ENCODE measurements around the gene FAM89B.

Gene FAM89B

DNA sequence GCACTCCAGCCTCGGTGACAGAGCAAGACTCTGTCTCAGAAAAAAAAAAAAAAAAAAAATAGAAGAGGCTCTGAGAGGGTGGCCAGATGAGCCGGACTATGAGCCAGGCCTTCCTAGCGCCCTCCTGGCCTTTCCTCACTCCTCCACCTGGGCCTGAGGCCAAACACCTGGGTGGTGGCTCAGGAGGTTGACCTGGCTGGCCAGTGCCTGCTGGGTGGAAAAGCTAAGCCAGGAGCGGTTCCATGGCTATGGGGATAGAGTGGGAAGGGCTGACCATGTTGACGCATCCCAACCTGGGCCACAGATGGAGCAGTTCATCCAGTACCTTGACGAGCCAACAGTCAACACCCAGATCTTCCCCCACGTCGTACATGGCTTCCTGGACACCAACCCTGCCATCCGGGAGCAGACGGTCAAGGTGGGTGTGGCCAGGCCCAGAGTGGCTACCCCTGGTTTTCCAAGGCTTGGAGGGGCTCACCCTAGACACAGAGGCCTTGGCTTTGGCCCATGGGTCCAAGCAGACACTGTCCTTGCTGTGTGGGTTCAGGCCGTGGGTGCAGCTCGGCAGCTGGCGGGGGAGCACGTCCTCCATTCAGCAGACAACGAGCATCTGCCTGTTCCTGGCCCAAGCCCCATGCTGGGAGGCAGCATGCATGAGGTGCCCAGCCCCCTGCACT, 39.8 kb upstream of the FAM89B start:
- H4K8ac ChIP-seq (ENCODE audit: low read depth, low read length), result no peak overlapping the region

DNA sequence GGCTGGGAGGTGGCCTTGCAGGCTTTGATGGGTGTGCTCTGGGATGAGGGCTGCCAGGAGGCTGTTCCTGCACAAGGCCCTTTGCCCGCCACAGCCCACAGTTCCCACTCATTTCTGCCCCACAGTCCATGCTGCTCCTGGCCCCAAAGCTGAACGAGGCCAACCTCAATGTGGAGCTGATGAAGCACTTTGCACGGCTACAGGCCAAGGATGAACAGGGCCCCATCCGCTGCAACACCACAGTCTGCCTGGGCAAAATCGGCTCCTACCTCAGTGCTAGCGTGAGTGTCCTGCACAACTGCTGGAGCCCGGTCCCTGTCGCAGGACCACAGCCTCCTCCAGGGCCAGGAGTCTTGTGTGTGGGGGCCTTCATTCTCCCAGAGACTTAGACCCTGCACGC, 37.2 kb upstream of the FAM89B start:
- H4K5ac ChIP-seq (ENCODE audit: low read length), result no peak overlapping the region
- no peak for DNase-seq
- H2BK5ac ChIP-seq (ENCODE audit: low read length), result no peak overlapping the region
- H3K23ac ChIP-seq (ENCODE audit: low read length), result no peak overlapping the region
- H3K9ac ChIP-seq (ENCODE audit: low read length), result no peak overlapping the region
- no peaks in the 10 kb centered on the region for H3K79me2 ChIP-seq (ENCODE audit: control insufficient read depth, insufficient read depth, low read length)
- H2AK5ac ChIP-seq (ENCODE audit: low read length), result no peak overlapping the region
- no peak overlapping the region for H3K18ac ChIP-seq (ENCODE audit: low read length)
- H3K27me3 ChIP-seq (ENCODE audit: insufficient read depth, low read length, poor library complexity), result no peaks in the 10 kb centered on the region
- no peak overlapping the region for H2BK120ac ChIP-seq (ENCODE audit: low read depth, low read length)
- no peaks in the 10 kb centered on the region for H3K79me1 ChIP-seq (ENCODE audit: low read length)
- no peak overlapping the region for H4K8ac ChIP-seq (ENCODE audit: low read depth, low read length)
- no peaks in the 10 kb centered on the region for H3K4me1 ChIP-seq (ENCODE audit: control insufficient read depth, low read depth, low read length)
- no peak overlapping the region for H3K4me3 ChIP-seq (ENCODE audit: low read length)
- no CpG with 5 or more reads among the region's 9 CpGs for WGBS (ENCODE audit: extremely low coverage, insufficient coverage, low lambda C conversion rate)
- peaks cover 14% of the 10 kb centered on the region for H3K36me3 ChIP-seq (ENCODE audit: control insufficient read depth, insufficient read depth, low read length)
- no peak overlapping the region for H3K56ac ChIP-seq (ENCODE audit: low read length)
- no peak overlapping the region for H3K4ac ChIP-seq (ENCODE audit: low read depth, low read length)
- H2BK15ac ChIP-seq (replicated peaks; ENCODE audit: low read depth), result no peak overlapping the region
- H3K4me2 ChIP-seq (ENCODE audit: low read length), result no peak overlapping the region
- H3K27ac ChIP-seq (ENCODE audit: low read depth, low read length), result no peak overlapping the region

More for the DNA sequence above, 39.8 kb upstream of the FAM89B start:
- H3K4me3 ChIP-seq (ENCODE audit: low read length), result no peak overlapping the region
- WGBS (ENCODE audit: extremely low coverage, insufficient coverage, low lambda C conversion rate), result no CpG with 5 or more reads among the region's 15 CpGs
- no peak overlapping the region for H4K5ac ChIP-seq (ENCODE audit: low read length)
- no peak overlapping the region for H3K23ac ChIP-seq (ENCODE audit: low read length)
- no peak for DNase-seq
- H3K4me1 ChIP-seq (ENCODE audit: control insufficient read depth, low read depth, low read length), result no peaks in the 10 kb centered on the region
- H3K79me1 ChIP-seq (ENCODE audit: low read length), result no peaks in the 10 kb centered on the region
- H3K9ac ChIP-seq (ENCODE audit: low read length), result no peak overlapping the region
- no peak overlapping the region for H3K4me2 ChIP-seq (ENCODE audit: low read length)
- H2BK15ac ChIP-seq (replicated peaks; ENCODE audit: low read depth), result no peak overlapping the region
- H3K79me2 ChIP-seq (ENCODE audit: control insufficient read depth, insufficient read depth, low read length), result no peaks in the 10 kb centered on the region
- no peaks in the 10 kb centered on the region for H3K27me3 ChIP-seq (ENCODE audit: insufficient read depth, low read length, poor library complexity)
- H2BK5ac ChIP-seq (ENCODE audit: low read length), result no peak overlapping the region
- no peak overlapping the region for H3K4ac ChIP-seq (ENCODE audit: low read depth, low read length)
- H3K36me3 ChIP-seq (ENCODE audit: control insufficient read depth, insufficient read depth, low read length), result peaks cover 14% of the 10 kb centered on the region
- no peak overlapping the region for H3K56ac ChIP-seq (ENCODE audit: low read length)
- H2BK120ac ChIP-seq (ENCODE audit: low read depth, low read length), result no peak overlapping the region
- H3K18ac ChIP-seq (ENCODE audit: low read length), result no peak overlapping the region
- no peak overlapping the region for H3K27ac ChIP-seq (ENCODE audit: low read depth, low read length)
- H2AK5ac ChIP-seq (ENCODE audit: low read length), result no peak overlapping the region

DNA sequence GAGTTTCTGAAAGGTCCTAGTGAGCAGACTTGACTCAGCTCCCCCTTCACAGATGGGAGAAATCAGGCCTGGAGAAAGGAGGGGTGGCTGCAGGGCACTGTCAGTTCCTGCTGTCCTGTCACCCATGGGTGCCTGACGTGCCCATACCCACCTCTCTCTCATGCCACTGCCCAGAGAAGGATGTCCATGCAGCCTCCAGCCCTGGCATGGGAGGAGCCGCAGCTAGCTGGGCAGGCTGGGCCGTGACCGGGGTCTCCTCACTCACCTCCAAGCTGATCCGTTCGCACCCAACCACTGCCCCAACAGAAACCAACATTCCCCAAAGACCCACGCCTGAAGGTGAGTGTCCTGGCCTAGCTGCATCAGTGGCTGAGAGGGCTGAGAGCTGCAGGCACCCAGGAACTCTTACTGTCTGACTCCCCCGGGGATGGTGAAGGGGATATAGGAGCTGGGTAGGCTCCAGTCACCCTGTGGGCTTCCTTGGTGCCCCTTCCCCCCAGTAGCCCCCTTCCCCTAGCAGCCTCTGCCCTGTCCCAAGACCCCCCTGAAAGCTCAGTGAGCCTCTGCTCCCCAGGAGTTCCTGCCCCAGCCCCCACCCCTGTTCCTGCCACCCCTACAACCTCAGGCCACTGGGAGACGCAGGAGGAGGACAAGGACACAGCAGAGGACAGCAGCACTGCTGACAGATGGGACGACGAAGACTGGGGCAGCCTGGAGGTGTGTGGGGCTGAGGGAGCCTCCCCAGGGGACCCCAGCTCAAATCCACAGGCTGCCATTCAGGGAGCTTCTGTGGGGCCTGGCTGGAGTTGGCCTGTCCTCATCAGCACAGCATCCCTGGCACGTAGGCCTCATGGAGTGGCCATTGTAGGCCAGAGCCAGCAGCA, 35.7 kb upstream of the FAM89B start:
- Histone ChIP-seq H4K8ac (ENCODE audit: low read depth, low read length) (no peak overlapping the region), H3K23ac (ENCODE audit: low read length) (no peak overlapping the region), H2BK5ac (ENCODE audit: low read length) (no peak overlapping the region), H3K79me2 (ENCODE audit: control insufficient read depth, insufficient read depth, low read length) (no peaks in the 10 kb centered on the region), H3K27ac (ENCODE audit: low read depth, low read length) (no peak overlapping the region), H2BK15ac (replicated peaks; ENCODE audit: low read depth) (no peak overlapping the region), H3K27me3 (ENCODE audit: insufficient read depth, low read length, poor library complexity) (no peaks in the 10 kb centered on the region), H3K4ac (ENCODE audit: low read depth, low read length) (no peak overlapping the region), H3K9ac (ENCODE audit: low read length) (no peak overlapping the region), H2AK5ac (ENCODE audit: low read length) (no peak overlapping the region), H3K18ac (ENCODE audit: low read length) (no peak overlapping the region), H3K56ac (ENCODE audit: low read length) (no peak overlapping the region), H4K5ac (ENCODE audit: low read length) (no peak overlapping the region), H2BK120ac (ENCODE audit: low read depth, low read length) (no peak overlapping the region), H3K36me3 (ENCODE audit: control insufficient read depth, insufficient read depth, low read length) (peaks cover 11% of the 10 kb centered on the region), H3K4me3 (ENCODE audit: low read length) (no peak overlapping the region), H3K79me1 (ENCODE audit: low read length) (no peaks in the 10 kb centered on the region), H3K4me2 (ENCODE audit: low read length) (no peak overlapping the region), H3K4me1 (ENCODE audit: control insufficient read depth, low read depth, low read length) (peaks cover 3% of the 10 kb centered on the region)
- WGBS (ENCODE audit: extremely low coverage, insufficient coverage, low lambda C conversion rate), result no CpG with 5 or more reads among the region's 12 CpGs
- DNase-seq, result no peak

DNA sequence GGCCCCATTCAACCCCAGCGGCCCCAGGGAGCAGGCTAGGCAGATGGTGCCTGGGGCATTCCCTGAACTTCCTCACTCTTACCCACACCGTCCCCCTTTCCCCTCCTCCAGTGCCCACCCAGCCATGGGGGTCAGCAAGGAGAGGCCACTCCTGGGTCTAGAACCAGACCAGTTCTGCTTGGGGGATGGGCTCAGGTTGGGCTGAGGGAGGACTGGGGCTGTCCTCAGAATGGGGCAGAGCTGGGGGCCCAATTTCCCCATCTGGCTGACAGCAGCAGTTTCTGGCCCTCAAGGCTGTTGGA, 35.1 kb upstream of the FAM89B start:
- Histone ChIP-seq H3K27me3 (ENCODE audit: insufficient read depth, low read length, poor library complexity) (no peaks in the 10 kb centered on the region), H3K9ac (ENCODE audit: low read length) (no peak overlapping the region), H3K4me1 (ENCODE audit: control insufficient read depth, low read depth, low read length) (peaks cover 3% of the 10 kb centered on the region), H3K18ac (ENCODE audit: low read length) (no peak overlapping the region), H2BK15ac (replicated peaks; ENCODE audit: low read depth) (no peak overlapping the region), H2BK120ac (ENCODE audit: low read depth, low read length) (no peak overlapping the region), H4K8ac (ENCODE audit: low read depth, low read length) (no peak overlapping the region), H3K4me3 (ENCODE audit: low read length) (no peak overlapping the region), H3K79me1 (ENCODE audit: low read length) (no peaks in the 10 kb centered on the region), H3K23ac (ENCODE audit: low read length) (no peak overlapping the region), H3K4me2 (ENCODE audit: low read length) (no peak overlapping the region), H3K79me2 (ENCODE audit: control insufficient read depth, insufficient read depth, low read length) (no peaks in the 10 kb centered on the region), H3K36me3 (ENCODE audit: control insufficient read depth, insufficient read depth, low read length) (peaks cover 9% of the 10 kb centered on the region), H3K56ac (ENCODE audit: low read length) (no peak overlapping the region), H2BK5ac (ENCODE audit: low read length) (no peak overlapping the region), H3K4ac (ENCODE audit: low read depth, low read length) (no peak overlapping the region), H4K5ac (ENCODE audit: low read length) (no peak overlapping the region), H2AK5ac (ENCODE audit: low read length) (no peak overlapping the region), H3K27ac (ENCODE audit: low read depth, low read length) (no peak overlapping the region)
- no peak for DNase-seq
- no CpG with 5 or more reads among the region's 2 CpGs for WGBS (ENCODE audit: extremely low coverage, insufficient coverage, low lambda C conversion rate)

DNA sequence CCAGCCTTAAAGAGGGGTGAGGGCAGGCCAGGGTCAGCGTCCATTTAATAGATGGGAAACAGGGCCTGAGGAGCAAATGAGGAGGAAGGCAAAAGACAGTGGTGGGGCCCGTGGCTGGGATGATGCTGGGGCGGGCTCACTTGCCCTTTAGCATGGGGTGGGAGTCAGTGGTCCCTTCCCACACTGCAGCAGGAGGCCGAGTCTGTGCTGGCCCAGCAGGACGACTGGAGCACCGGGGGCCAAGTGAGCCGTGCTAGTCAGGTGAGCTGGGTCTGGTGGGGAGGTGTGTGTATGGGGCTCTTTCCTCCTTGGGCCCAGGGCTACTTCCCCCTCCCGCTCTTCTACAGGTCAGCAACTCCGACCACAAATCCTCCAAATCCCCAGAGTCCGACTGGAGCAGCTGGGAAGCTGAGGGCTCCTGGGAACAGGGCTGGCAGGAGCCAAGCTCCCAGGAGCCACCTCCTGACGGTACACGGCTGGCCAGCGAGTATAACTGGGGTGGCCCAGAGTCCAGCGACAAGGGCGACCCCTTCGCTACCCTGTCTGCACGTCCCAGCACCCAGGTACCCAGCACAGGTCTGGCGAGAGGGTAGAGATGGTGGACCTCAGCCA, 34.6 kb upstream of the FAM89B start:
- Histone ChIP-seq H3K79me1 (ENCODE audit: low read length) (no peaks in the 10 kb centered on the region), H2BK5ac (ENCODE audit: low read length) (no peak overlapping the region), H3K27ac (ENCODE audit: low read depth, low read length) (no peak overlapping the region), H3K4me3 (ENCODE audit: low read length) (no peak overlapping the region), H4K8ac (ENCODE audit: low read depth, low read length) (no peak overlapping the region), H3K36me3 (ENCODE audit: control insufficient read depth, insufficient read depth, low read length) (peaks cover 6% of the 10 kb centered on the region), H4K5ac (ENCODE audit: low read length) (no peak overlapping the region), H3K4ac (ENCODE audit: low read depth, low read length) (no peak overlapping the region), H3K23ac (ENCODE audit: low read length) (no peak overlapping the region), H3K4me1 (ENCODE audit: control insufficient read depth, low read depth, low read length) (peaks cover 3% of the 10 kb centered on the region), H2AK5ac (ENCODE audit: low read length) (no peak overlapping the region), H3K79me2 (ENCODE audit: control insufficient read depth, insufficient read depth, low read length) (no peaks in the 10 kb centered on the region), H3K27me3 (ENCODE audit: insufficient read depth, low read length, poor library complexity) (no peaks in the 10 kb centered on the region), H3K56ac (ENCODE audit: low read length) (no peak overlapping the region), H2BK15ac (replicated peaks; ENCODE audit: low read depth) (no peak overlapping the region), H3K9ac (ENCODE audit: low read length) (no peak overlapping the region), H3K18ac (ENCODE audit: low read length) (no peak overlapping the region), H3K4me2 (ENCODE audit: low read length) (no peak overlapping the region), H2BK120ac (ENCODE audit: low read depth, low read length) (no peak overlapping the region)
- no peak for DNase-seq
- WGBS (ENCODE audit: extremely low coverage, insufficient coverage, low lambda C conversion rate), result no CpG with 5 or more reads among the region's 18 CpGs
